HG03342 (cell line): ENCODE results near the gene ERV3-1.
"Not testable (repeated sequence)": the region's sequence is repeated elsewhere in the genome, so short reads cannot be mapped to it uniquely, and the experiment has no call there.

Experiments
- ATAC-seq: cut with Tn5 transposase; IDR thresholded peaks from one replicate; pipeline ENCODE4 v1.9.1; 2021; ENCODE audit warnings: mild to moderate bottlenecking, moderate library complexity; ENCODE audit not compliant: unreplicated experiment

ERV3-1 gene

GRCh38 chr7:65006094-65006992 is at the start of gene ERV3-1:
TSS of gene ERV3-1 (minus strand) at chr7:65006687. CDS start at chr7:64993026, 13,661 bp downstream.
- ATAC-seq = peak; percentile 100

- not testable (repeated sequence) for ATAC-seq
Observed at GRCh38 chr7:65055786-65056185, 49.3 kb upstream of the ERV3-1 start.

DNA sequence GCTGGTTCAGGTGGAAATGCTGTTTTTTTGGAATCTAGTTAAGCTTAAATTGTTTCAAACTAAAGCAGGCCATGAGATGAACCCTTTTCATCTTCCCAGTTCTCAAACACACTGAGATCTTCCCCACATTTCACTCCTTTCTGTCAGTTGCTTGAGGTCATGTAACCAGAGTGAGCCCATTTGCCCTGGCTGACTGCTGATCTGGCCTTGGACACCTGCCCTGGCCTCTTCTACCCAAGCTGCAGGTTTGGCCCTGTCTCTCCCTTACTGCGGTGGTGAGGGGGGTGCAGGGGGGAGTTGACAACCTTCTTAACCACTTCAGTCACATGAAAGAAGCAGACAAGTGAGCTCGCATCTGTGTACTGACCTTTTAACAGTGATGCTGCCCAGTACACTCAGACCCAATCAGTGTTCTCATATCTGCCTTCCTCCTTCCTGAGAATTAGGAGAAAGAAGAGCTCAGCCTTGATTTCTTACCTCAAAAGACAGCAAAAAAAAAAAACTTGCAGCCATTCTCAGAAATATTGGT is 48.0 kb upstream of the ERV3-1 start:
- not testable (repeated sequence) for ATAC-seq

GRCh38 chr7:65051654-65052053 is 45.2 kb upstream of the ERV3-1 start:
- ATAC-seq = not testable (repeated sequence)

GRCh38 chr7:65051139-65051538 is 44.7 kb upstream of the ERV3-1 start:
- ATAC-seq = not testable (repeated sequence)

- not testable (repeated sequence) for ATAC-seq
Observed at GRCh38 chr7:65046329-65046728, 39.8 kb upstream of the ERV3-1 start.

GRCh38 chr7:65045589-65045988 is 39.1 kb upstream of the ERV3-1 start:
- not testable (repeated sequence) for ATAC-seq

DNA sequence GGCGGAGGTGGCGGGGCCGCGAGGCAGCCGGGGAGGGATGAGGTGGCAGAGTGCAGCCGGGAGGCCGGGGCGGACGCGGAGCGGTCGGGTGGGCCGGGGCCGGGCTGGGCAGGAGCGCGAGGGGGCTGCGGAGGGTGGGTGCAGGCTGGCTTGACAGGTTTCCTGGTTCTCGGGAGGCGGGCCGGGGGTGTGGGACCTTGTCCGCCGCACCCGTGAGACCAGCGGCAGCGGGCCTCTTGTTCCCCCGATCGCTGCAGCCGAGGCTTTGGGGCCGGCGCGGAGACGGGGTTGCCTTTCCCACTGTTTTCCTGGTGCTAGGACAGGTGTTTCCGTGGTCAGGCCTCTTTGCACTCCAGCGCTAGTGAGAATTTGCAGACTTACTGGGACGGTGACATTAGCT is 32.3 kb upstream of the ERV3-1 start:
- ATAC-seq = peak; percentile 12

DNA sequence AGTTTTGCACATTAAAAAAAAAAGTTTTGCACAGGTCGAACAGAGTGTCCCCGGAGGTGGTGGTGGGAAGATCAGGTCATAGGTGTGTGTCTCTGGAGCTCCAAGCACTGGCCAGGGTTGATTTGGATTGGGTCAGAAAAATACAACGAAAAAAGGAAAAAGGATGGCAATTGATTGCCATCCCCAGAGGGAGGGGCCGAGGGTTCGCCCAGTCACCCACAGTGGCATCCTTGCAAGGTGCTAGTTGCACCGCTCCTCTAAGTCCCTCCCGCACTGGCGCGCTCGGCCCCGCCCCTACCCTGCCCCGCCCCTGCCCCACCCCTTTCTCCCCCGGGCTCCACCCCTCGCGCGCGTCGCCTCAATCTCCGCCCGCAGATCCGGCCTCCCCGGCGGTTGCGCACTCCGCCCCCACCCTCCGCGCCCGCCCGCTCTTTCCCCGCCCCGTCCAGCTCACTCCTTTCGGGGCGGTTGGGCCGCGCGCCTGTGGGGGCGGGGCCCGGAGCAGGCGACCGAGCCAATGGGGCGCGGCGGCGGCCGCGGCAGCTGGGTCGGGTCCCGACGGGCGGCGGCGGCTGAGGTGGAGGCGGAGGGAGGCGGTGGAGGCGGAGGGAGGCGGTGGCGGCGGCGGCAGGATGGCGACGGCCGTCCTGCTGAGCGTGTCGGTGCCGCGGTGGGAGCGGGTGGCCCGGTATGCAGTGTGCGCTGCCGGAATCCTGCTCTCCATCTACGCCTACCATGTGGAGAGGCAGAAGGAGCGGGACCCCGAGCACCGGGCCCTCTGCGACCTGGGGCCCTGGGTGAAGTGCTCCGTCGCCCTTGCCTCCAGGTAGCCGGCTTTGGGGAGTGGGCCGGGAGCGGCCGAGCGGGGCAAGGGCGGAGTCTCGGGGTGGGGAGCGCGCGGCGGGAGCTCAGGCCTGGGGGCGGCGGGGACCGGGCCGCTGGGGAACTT is 31.5 kb upstream of the ERV3-1 start:
- ATAC-seq = peak; percentile 83

DNA sequence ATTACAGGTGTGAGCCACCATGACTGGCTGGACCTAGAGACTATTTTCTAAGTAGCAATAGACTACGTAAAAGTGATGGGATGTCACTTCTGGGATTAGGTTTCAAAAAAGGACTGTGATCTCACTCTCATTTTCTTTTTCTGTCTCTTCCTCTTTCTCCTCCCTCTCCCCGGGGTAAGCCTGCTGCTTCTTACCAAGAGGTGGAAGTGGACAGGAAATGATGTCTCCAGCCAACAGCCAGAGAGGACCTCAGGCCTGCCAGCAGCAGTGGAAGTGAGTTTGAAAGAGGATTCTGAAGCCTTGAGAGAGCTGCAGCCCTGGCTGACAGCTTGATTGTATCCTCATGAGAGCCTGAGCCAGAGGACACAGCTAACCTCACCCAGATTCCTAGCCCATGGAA is 30.0 kb upstream of the ERV3-1 start:
- not testable (repeated sequence) for ATAC-seq

DNA sequence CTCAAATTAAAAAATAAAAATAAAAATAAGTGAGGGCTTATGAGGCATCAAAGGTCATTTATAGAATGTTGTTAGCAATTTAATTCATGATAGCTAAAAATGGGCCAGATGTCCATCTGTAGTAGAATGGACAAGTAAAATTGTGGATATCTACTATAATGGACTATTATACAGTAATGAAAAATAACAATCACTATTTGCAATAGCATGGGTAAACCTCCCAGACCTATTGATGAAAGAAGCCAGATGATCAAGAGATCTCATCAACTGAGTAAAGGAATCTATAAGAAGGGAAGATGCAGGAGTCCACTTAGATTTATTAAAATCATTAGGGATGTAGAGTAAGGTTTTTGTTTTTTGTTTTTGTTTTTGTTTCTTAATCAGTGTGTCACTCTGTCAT is 29.0 kb upstream of the ERV3-1 start:
- ATAC-seq = not testable (repeated sequence)

DNA sequence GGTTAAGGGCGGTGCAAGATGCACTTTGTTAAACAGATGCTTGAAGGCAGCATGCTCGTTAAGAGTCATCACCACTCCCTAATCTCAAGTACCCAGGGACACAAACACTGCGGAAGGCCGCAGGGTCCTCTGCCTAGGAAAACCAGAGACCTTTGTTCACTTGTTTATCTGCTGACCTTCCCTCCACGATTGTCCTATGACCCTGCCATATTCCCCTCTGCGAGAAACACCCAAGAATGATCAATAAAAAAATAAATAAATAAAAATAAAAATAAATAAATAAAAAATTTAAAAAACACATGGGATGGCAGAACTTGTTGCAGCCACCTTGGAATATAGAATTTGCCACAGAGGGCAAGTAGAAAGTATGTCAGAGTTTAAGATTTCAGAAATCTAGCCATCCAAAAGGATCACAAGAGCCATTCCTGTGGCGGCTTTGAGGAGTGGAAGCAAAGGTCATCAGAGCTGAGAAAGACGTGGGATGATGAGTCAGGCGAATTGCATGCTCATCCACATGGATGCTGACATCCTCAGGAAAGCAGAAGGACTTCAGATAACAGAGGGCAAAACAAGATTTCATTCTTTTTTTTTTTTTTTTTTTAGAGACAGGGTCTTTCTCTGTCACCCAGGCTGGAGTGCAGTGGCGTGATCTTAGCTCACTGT is 27.8 kb upstream of the ERV3-1 start:
- ATAC-seq = not testable (repeated sequence)

GRCh38 chr7:65033391-65033790 is 26.9 kb upstream of the ERV3-1 start:
- not testable (repeated sequence) for ATAC-seq

DNA sequence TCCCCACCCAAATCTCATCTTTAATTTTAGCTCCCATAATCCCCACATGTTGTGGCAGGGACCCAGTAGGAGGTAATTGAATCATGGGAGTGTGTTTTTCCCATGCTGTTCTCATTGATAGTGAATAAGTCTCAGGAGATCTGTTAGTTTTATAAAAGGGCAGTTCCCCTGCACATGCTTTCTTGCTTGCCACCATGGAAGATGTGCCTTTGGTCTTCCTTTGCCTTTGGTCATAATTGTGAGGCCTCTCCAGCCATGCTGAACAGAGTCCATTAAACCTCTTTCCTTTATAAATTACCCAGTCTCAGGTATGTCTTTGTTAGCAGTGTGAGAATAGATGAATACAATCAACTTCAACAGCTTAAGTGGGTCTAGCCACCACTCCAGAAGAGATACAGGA is 18.5 kb upstream of the ERV3-1 start:
- not testable (repeated sequence) for ATAC-seq

- not testable (repeated sequence) for ATAC-seq
Observed at GRCh38 chr7:65020978-65021377, 14.5 kb upstream of the ERV3-1 start.

DNA sequence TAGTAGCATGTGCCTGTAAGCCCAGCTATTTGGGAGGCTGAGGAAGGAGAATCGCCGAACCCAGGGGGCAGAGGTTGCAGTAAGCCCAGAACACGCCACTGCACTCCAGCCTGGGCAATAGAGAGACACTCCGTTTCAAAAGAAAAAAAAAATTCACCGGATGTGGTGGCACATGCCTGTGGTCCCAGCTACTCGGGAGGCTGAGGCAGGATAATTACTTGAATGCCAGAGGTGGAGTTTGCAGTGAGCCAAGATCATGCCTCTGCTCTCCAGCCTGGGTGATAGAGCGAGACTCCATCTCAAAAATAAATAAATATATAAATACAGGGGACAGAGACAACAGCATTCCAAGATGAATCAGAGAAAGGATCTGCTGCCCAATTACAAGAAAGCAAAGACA is 3.4 kb upstream of the ERV3-1 start:
- not testable (repeated sequence) for ATAC-seq

- not testable (repeated sequence) for ATAC-seq
Observed at GRCh38 chr7:65009394-65009793, 2.9 kb upstream of the ERV3-1 start.

- not testable (repeated sequence) for ATAC-seq
Observed at GRCh38 chr7:65007036-65007435, 549 bp upstream of the ERV3-1 start.

DNA sequence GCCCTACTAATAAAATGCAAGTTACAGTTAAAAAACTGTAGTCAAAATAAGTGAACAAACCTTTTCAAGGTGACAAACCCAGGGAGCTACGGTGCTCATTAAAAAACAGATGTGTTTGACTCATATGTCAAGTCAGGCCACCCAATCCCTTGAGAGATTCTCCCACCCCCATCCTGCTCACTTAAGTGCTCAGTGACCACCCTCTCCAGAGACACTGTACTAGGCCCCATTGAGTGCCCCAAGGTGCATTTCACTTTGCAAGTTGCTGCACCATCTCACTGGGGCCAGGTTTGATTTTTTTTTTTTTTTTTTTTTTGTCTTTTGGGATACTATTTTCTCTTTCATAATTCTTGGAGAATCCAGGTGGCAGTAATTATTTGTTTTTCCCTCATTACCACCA is 1.9 kb downstream of the ERV3-1 start:
- no peak for ATAC-seq

GRCh38 chr7:65002972-65003585 is 3.4 kb downstream of the ERV3-1 start:
- no peak for ATAC-seq
